AG04449 (cell line): ENCODE data around the gene PCP4.

Experiments used
- CTCF ChIA-PET: fragments of 350-600 bp; formaldehyde crosslinking; extraction: SDS; loops from one replicate; lab custom pipeline; 2021; ENCODE audit warnings: antibody characterized with exemption; lab: Yijun Ruan, JAX
- POLR2A ChIA-PET: fragments of 400-600, 350-600 bp; formaldehyde crosslinking; extraction: SDS; loops from one replicate; lab custom pipeline; 2020; ENCODE audit warnings: antibody characterized with exemption, inconsistent platforms; lab: Yijun Ruan, JAX
- DNase-seq: peaks from one replicate; pipeline ENCODE4 v3.0.0-alpha.2; 2010; ENCODE audit warnings: low read depth, low spot score
- H3K4me3 ChIP-seq: 2 replicates; pipeline ENCODE4 v1.5.1; 2011; ENCODE audit warnings: low read depth, mild to moderate bottlenecking, control low read depth, low read length
- CTCF ChIP-seq: IDR thresholded peaks from one replicate; pipeline ENCODE4 v1.5.1; 2011; ENCODE audit warnings: mild to moderate bottlenecking, moderate library complexity, low read length, control low read depth, inconsistent platforms; ENCODE audit not compliant: insufficient read depth; ENCODE audit errors: missing control alignments

The PCP4 gene

GRCh38 chr21:39849014-39849655 is 18.1 kb upstream of the PCP4 start:
- H3K4me3 ChIP-seq: no peak overlapping the region
- POLR2A ChIA-PET: no interaction called here
- DNase-seq: no peak
- TF ChIP-seq CTCF: no peak
- CTCF ChIA-PET: no interaction called here

- CTCF ChIA-PET: no interaction called here
- POLR2A ChIA-PET: no interaction called here
- H3K4me3 ChIP-seq: no peak overlapping the region
- TF ChIP-seq CTCF: no peak
- no peak for DNase-seq
Measured at GRCh38 chr21:39850333-39850732, 16.9 kb upstream of the PCP4 start.

DNA sequence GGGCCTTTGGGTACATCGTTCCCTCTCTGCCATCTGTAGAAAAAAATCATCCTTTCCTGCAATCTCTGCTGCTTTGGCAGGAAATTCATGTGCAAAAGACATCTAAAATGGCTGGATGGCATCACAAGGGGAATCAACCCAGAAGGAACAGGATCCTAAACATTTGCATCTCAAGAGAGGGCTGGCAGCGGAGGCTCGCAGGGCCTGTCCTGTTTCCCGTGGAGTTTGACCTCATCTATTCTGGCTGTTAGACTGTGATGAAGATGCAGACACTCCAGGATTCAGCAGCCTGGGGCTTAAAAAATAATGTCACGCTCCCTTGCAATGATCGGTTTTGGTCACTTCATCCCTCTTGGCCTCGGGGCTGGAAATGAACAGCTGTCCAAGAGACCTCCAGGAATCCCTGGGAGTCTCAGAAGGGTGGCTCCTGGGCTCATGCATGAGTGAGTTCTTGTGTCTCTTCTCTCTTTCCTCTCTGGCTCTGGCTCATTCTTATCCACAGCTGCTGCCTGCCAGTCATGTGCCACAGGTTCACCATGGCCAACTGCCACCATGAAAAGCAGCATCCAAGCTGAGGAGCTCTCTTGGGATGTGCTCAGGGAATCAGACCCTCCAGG is 16.1 kb upstream of the PCP4 start:
- ChIA-PET CTCF (interaction anchor here (0.8 kb wide), 1 partner anchor 18 kb away, joined by 3 read pairs; no protein-coding TSS in a partner anchor), POLR2A (no interaction called here)
- no peak for TF ChIP-seq CTCF
- DNase-seq: no peak
- no peak overlapping the region for H3K4me3 ChIP-seq

- ChIA-PET POLR2A (no interaction called here), CTCF (interaction anchor here (0.8 to 1.3 kb wide), 3 partner anchors 14 to 269 kb away, joined by 3 to 4 read pairs (median 3); no protein-coding TSS in a partner anchor)
- DNase-seq: no peak
- H3K4me3 ChIP-seq: no peak overlapping the region
- TF ChIP-seq CTCF: no peak
Measured at GRCh38 chr21:39852021-39852721, 15.1 kb upstream of the PCP4 start.

- no peak for TF ChIP-seq CTCF
- CTCF ChIA-PET: interaction anchor here (1.0 to 1.3 kb wide), 2 partner anchors 14 to 268 kb away, joined by 3 to 4 read pairs; no protein-coding TSS in a partner anchor
- H3K4me3 ChIP-seq: no peak overlapping the region
- no peak for DNase-seq
- POLR2A ChIA-PET: no interaction called here
Measured at GRCh38 chr21:39852726-39853500, 14.3 kb upstream of the PCP4 start.
